WERI-Rb-1 (cell line): ENCODE results near the gene SPO11.

Experiments used
- DNase-seq: peaks from one replicate; pipeline ENCODE4 v3.0.0-alpha.2; 2020
- H3K27ac ChIP-seq: fragments of 250-450 bp; sonication (Bioruptor Pico); 2 replicates; pipeline ENCODE4 v1.5.1; 2020; ENCODE audit warnings: mild to moderate bottlenecking, moderate library complexity
- H3K27me3 ChIP-seq: fragments of 250-450 bp; sonication (Bioruptor Pico); 2 replicates; pipeline ENCODE4 v1.5.1; 2021; ENCODE audit warnings: mild to moderate bottlenecking, low read depth, moderate library complexity; ENCODE audit not compliant: insufficient read depth, severe bottlenecking
- H3K36me3 ChIP-seq: fragments of 250-450 bp; sonication (Bioruptor Pico); 2 replicates; pipeline ENCODE4 v1.5.1; 2020; ENCODE audit warnings: mild to moderate bottlenecking, moderate library complexity
- H3K4me3 ChIP-seq: 2 replicates; pipeline ENCODE4 v1.5.1; 2011; ENCODE audit warnings: low read depth, mild to moderate bottlenecking, control low read depth, low read length
- H3K9me3 ChIP-seq: fragments of 250-450 bp; sonication (Bioruptor Pico); 2 replicates; pipeline ENCODE4 v1.5.1; 2021; ENCODE audit warnings: mild to moderate bottlenecking, moderate library complexity; ENCODE audit not compliant: severe bottlenecking
- CTCF ChIP-seq: IDR thresholded peaks from 2 replicates; pipeline ENCODE4 v1.5.1; 2011; ENCODE audit warnings: low read depth, mild to moderate bottlenecking, control low read depth, inconsistent platforms, low read length

SPO11 gene

GRCh38 chr20:57375652-57376230 is 46.1 kb downstream of the SPO11 start:
- TF ChIP-seq CTCF, result no peak
- H3K9me3 ChIP-seq, result no peaks in the 10 kb centered on the region
- H3K4me3 ChIP-seq, result no peak overlapping the region
- H3K27me3 ChIP-seq, result no peaks in the 10 kb centered on the region
- H3K36me3 ChIP-seq, result peaks cover 79% of the 10 kb centered on the region
- no peak overlapping the region for H3K27ac ChIP-seq
- DNase-seq, result no peak

GRCh38 chr20:57377350-57377749 is 47.7 kb downstream of the SPO11 start:
- Histone ChIP-seq H3K27me3 (no peaks in the 10 kb centered on the region), H3K36me3 (peaks cover 70% of the 10 kb centered on the region), H3K27ac (no peak overlapping the region), H3K9me3 (no peaks in the 10 kb centered on the region), H3K4me3 (no peak overlapping the region)
- TF ChIP-seq CTCF, result no peak
- DNase-seq, result no peak

GRCh38 chr20:57378107-57378506 is 48.5 kb downstream of the SPO11 start:
- DNase-seq, result no peak

GRCh38 chr20:57378646-57379262 is 49.2 kb downstream of the SPO11 start:
- H3K27ac ChIP-seq, result no peak overlapping the region
- no peak for TF ChIP-seq CTCF
- peaks cover 62% of the 10 kb centered on the region for H3K36me3 ChIP-seq
- H3K9me3 ChIP-seq, result no peaks in the 10 kb centered on the region
- no peaks in the 10 kb centered on the region for H3K27me3 ChIP-seq
- H3K4me3 ChIP-seq, result no peak overlapping the region
- DNase-seq, result no peak

More at GRCh38 chr20:57378107-57378506, 48.5 kb downstream of the SPO11 start:
- Histone ChIP-seq H3K27me3 (no peaks in the 10 kb centered on the region), H3K9me3 (no peaks in the 10 kb centered on the region), H3K27ac (no peak overlapping the region), H3K36me3 (peaks cover 68% of the 10 kb centered on the region), H3K4me3 (no peak overlapping the region)
- no peak for TF ChIP-seq CTCF

GRCh38 chr20:57379263-57379647 is 49.7 kb downstream of the SPO11 start:
- Histone ChIP-seq H3K36me3 (peaks cover 57% of the 10 kb centered on the region), H3K27ac (no peak overlapping the region), H3K9me3 (no peaks in the 10 kb centered on the region), H3K27me3 (no peaks in the 10 kb centered on the region), H3K4me3 (no peak overlapping the region)
- DNase-seq, result no peak
- TF ChIP-seq CTCF, result no peak
